Brain microvascular endothelial cell (primary cell): ENCODE results near the gene EBF4.

Source experiments
- DNase-seq: peaks from one replicate; pipeline ENCODE4 v3.0.0-alpha.2; 2020
- H3K27ac ChIP-seq: fragments of 250-450 bp; sonication (Bioruptor Pico); 2 replicates; pipeline ENCODE4 v1.5.1; 2020; ENCODE audit warnings: mild to moderate bottlenecking, moderate library complexity
- H3K27me3 ChIP-seq: fragments of 250-450 bp; sonication (Bioruptor Pico); replicated peaks from 2 replicates; pipeline ENCODE4 v1.5.1; 2020; ENCODE audit warnings: mild to moderate bottlenecking
- H3K36me3 ChIP-seq: fragments of 250-450 bp; sonication (Bioruptor Pico); replicated peaks from 2 replicates; pipeline ENCODE4 v1.5.1; 2020; ENCODE audit warnings: mild to moderate bottlenecking
- H3K4me3 ChIP-seq: 2 replicates; pipeline ENCODE4 v1.5.1; 2011; ENCODE audit warnings: low read depth, mild to moderate bottlenecking, control low read depth, low read length, moderate library complexity
- CTCF ChIP-seq: IDR thresholded peaks from 2 replicates; pipeline ENCODE4 v1.5.1; 2011; ENCODE audit warnings: low read depth, mild to moderate bottlenecking, moderate library complexity, low read length, control low read depth, inconsistent platforms; ENCODE audit errors: missing control alignments
- in situ Hi-C: cut with HindIII; loops from 2 replicates; pipeline ENCODE4 v1.10.0; 2017; ENCODE audit warnings: low sequenced_read_pairs, low pct_ligation_motif_present

Gene EBF4

GRCh38 chr20:2749343-2749950, 56.9 kb downstream of the EBF4 start:
- H3K36me3 ChIP-seq = no peaks in the 10 kb centered on the region
- in situ Hi-C loops = no loop called here
- DNase-seq = no peak
- TF ChIP-seq CTCF = no peak
- H3K27ac ChIP-seq = no peak overlapping the region
- H3K27me3 ChIP-seq = peaks cover 62% of the 10 kb centered on the region
- H3K4me3 ChIP-seq = no peak overlapping the region

- Histone ChIP-seq H3K27ac (no peak overlapping the region), H3K36me3 (no peaks in the 10 kb centered on the region), H3K4me3 (no peak overlapping the region), H3K27me3 (peaks cover 63% of the 10 kb centered on the region)
- in situ Hi-C loops = no loop called here
- DNase-seq = no peak
- TF ChIP-seq CTCF = no peak
Observed at GRCh38 chr20:2749951-2750490, 57.4 kb downstream of the EBF4 start.

GRCh38 chr20:2750491-2751251, 58.1 kb downstream of the EBF4 start:
- H3K27me3 ChIP-seq = peaks cover 63% of the 10 kb centered on the region
- H3K4me3 ChIP-seq = no peak overlapping the region

DNA sequence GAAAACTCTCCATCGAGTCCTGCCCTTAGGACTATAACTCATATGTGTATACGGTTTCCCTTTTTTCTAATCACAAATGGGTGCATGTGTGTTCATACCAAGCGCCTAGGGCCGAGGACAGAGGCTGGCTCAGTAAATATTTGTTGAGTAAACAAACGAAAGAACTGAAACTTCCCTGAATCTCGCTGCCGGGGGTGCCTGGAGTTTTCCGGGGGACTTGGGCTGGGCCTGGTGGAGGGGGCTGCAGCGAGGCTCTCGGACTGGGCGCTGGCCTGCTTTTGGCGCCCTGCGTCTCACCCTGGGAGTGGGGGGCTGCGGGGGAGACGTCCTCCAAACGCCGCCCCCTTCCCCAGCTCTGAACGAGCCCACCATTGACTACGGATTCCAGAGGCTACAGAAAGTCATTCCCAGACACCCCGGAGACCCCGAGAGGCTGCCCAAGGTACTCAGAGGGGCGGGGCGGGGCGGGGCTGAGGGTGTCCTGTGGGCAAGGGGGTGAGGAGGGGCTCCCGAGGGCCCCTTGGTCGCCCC, 58.8 kb downstream of the EBF4 start:
- no peaks in the 10 kb centered on the region for H3K36me3 ChIP-seq
- DNase-seq = no peak
- no peak for TF ChIP-seq CTCF
- H3K4me3 ChIP-seq = peak overlapping the region; percentile 15
- H3K27me3 ChIP-seq = peaks cover 66% of the 10 kb centered on the region
- no peak overlapping the region for H3K27ac ChIP-seq
- in situ Hi-C loops = no loop called here

More at GRCh38 chr20:2750491-2751251, 58.1 kb downstream of the EBF4 start:
- no peaks in the 10 kb centered on the region for H3K36me3 ChIP-seq
- TF ChIP-seq CTCF = peak; percentile 14
- in situ Hi-C loops = no loop called here
- DNase-seq = peak; percentile 12
- H3K27ac ChIP-seq = no peak overlapping the region

DNA sequence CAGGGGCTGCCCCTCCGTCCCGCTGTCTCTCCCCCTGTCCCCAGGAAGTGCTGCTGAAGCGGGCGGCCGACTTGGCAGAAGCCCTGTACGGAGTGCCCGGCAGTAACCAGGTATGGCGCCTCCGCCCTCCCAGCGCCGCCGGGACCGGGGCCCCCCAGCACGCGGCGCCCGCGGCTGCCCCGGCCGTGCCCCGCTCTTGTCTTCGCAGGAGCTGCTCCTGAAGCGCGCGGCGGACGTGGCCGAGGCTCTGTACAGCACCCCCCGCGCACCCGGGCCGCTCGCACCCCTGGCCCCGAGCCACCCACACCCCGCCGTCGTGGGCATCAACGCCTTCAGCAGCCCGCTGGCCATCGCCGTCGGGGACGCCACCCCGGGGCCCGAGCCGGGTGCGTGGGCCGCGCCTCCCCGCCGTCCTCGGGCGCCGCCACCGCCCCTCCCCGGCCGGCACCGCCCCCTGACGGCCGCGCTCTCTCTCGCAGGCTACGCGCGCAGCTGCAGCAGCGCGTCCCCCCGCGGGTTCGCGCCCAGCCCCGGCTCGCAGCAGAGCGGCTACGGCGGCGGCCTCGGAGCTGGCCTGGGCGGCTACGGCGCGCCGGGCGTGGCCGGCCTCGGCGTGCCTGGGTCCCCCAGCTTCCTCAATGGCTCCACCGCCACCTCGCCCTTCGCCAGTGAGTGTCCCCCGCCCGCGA, 59.4 kb downstream of the EBF4 start:
- no peak for TF ChIP-seq CTCF
- no peaks in the 10 kb centered on the region for H3K36me3 ChIP-seq
- no peak overlapping the region for H3K27ac ChIP-seq
- no peak for DNase-seq
- H3K4me3 ChIP-seq = peak overlapping the region; percentile 32
- in situ Hi-C loops = no loop called here
- H3K27me3 ChIP-seq = peaks cover 66% of the 10 kb centered on the region
